Measurements from ENCODE around the gene MMP24. TPM values are rescaled to one million over a fixed set of nuclear protein-coding genes. Genes with fewer than 3 reads are reported as not detected.

Gene MMP24
- total RNA-seq, 4 donors from 2014 or later: 0.21 to 0.78 (median 0.66) TPM; not detected in 1

- no peaks in the 10 kb centered on the region for H3K9me3 ChIP-seq
- H3K4me3 ChIP-seq: no peak overlapping the region
- H3K27me3 ChIP-seq: no peaks in the 10 kb centered on the region
- no peak for TF ChIP-seq EP300 (IDR thresholded peaks at IDR 0.05)
- TF ChIP-seq POLR2A (IDR thresholded peaks at IDR 0.05): no peak
- no peak for TF ChIP-seq CTCF (IDR thresholded peaks at IDR 0.05)
- no peaks in the 10 kb centered on the region for H3K4me1 ChIP-seq
- no peak overlapping the region for H3K27ac ChIP-seq
- DNase-seq (ENCODE audit: low spot score in 2 of 2): no peak
- H3K36me3 ChIP-seq: no peaks in the 10 kb centered on the region
- whole genome bisulfite sequencing, 2 donors: 38 to 52% methylated on average over 7 to 9 of the region's 9 CpGs
These were observed 69.6 kb downstream of the MMP24 start for GRCh38 chr20:35296101-35296554.

GRCh38 chr20:35297155-35297554 lies 70.7 kb downstream of the MMP24 start:
- H3K4me3 ChIP-seq: no peak overlapping the region
- no peak overlapping the region for H3K27ac ChIP-seq
- H3K36me3 ChIP-seq: no peaks in the 10 kb centered on the region
- WGBS, 2 donors: 55 to 56% methylated on average over 8 of the region's 8 CpGs
- TF ChIP-seq POLR2A (IDR thresholded peaks at IDR 0.05): no peak
- TF ChIP-seq CTCF (IDR thresholded peaks at IDR 0.05): no peak
- H3K4me1 ChIP-seq: no peaks in the 10 kb centered on the region
- DNase-seq (ENCODE audit: low spot score in 2 of 2): no peak
- no peaks in the 10 kb centered on the region for H3K9me3 ChIP-seq
- no peaks in the 10 kb centered on the region for H3K27me3 ChIP-seq

- Histone ChIP-seq H3K4me3 (no peak overlapping the region), H3K36me3 (no peaks in the 10 kb centered on the region), H3K27ac (no peak overlapping the region), H3K9me3 (no peaks in the 10 kb centered on the region), H3K27me3 (no peaks in the 10 kb centered on the region), H3K4me1 (no peaks in the 10 kb centered on the region)
- WGBS, 2 donors: 89 to 90% methylated on average over 14 of the region's 14 CpGs
- TF ChIP-seq POLR2A (IDR thresholded peaks at IDR 0.05) (no peak), CTCF (IDR thresholded peaks at IDR 0.05) (no peak), EP300 (IDR thresholded peaks at IDR 0.05) (no peak)
- DNase-seq (ENCODE audit: low spot score in 2 of 2): no peak
These were observed 71.2 kb downstream of the MMP24 start for GRCh38 chr20:35297740-35298139.

DNA sequence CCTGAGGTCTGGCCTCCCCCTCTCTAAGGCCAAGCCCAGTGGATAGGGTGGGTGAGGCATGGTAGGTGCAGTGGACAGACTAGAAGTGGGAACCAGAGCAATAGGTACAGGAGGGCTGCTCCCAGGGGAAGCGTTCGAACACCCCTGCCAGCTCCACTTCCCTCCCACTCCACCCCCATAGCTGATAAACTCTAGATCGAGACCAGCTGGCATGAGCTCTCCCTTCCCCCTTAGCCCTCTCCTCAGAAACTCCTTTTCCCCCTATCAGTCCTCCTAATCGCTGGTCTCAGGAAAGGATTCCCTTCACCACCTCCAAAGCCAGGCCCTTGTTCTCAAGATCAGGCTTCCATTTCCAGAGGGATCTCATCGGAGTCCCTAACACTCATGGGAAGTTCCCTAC lies 71.8 kb downstream of the MMP24 start:
- Histone ChIP-seq H3K4me3 (no peak overlapping the region), H3K27me3 (no peaks in the 10 kb centered on the region), H3K4me1 (peaks cover 0 to 3% (median 0%) of the 10 kb centered on the region in 4 donors), H3K27ac (no peak overlapping the region), H3K36me3 (no peaks in the 10 kb centered on the region), H3K9me3 (no peaks in the 10 kb centered on the region)
- TF ChIP-seq CTCF (IDR thresholded peaks at IDR 0.05) (no peak), POLR2A (IDR thresholded peaks at IDR 0.05) (no peak), EP300 (IDR thresholded peaks at IDR 0.05) (no peak)
- DNase-seq (ENCODE audit: low spot score in 2 of 2): no peak
- WGBS, 2 donors: 59 to 86% methylated on average over 5 of the region's 5 CpGs

DNA sequence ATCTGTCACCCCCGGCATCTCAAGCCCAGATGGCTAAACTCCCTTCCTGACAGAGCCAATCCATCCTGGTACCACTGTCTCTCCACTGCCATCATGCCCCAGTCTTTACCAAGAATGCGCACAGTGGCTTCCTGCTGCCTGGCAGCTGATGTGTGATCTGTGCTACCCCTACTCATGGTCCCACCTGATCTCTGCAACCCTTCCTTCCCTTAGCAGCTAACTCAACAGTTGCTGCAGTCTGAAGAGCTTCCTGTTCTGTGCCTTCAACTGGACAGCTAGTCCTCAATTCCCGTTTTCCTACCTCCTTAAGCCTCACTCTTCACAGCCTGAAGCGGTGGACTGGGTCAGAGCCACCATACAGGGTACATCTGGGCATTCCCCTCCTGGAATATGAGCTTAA lies 73.3 kb downstream of the MMP24 start:
- WGBS, 2 donors: 74 to 79% methylated on average over 4 of the region's 4 CpGs
- H3K4me3 ChIP-seq: no peak overlapping the region
- H3K4me1 ChIP-seq: peaks cover 0 to 14% (median 0%) of the 10 kb centered on the region in 4 donors
- TF ChIP-seq EP300 (IDR thresholded peaks at IDR 0.05) (no peak), CTCF (IDR thresholded peaks at IDR 0.05) (no peak), POLR2A (IDR thresholded peaks at IDR 0.05) (no peak)
- H3K9me3 ChIP-seq: no peaks in the 10 kb centered on the region
- H3K36me3 ChIP-seq: no peaks in the 10 kb centered on the region
- no peaks in the 10 kb centered on the region for H3K27me3 ChIP-seq
- DNase-seq (ENCODE audit: low spot score in 2 of 2): no peak
- no peak overlapping the region for H3K27ac ChIP-seq

Measured in tibial nerve (tissue), 4 donors.